ENCODE measurements around the gene CASZ1. TPM values are rescaled to one million over a fixed set of nuclear protein-coding genes. Genes with fewer than 3 reads are reported as not detected.
A peak's percentile ranks its signal among the peaks of the same experiment; 100 is the strongest.

Gene CASZ1
- total RNA-seq, 4 donors from 2014 or later, result 39.1 to 215 (median 115) TPM

- in situ Hi-C loops (cut with MboI; ENCODE audit: low pct_ligation_motif_present in 1 of 4, low pct_unique_long_range_greater_than_20kb in 1 of 4, low sequenced_read_pairs in 3 of 4) (no loop called here), intact Hi-C loops (cut with DNase I; ENCODE audit: low total_unique reads) (loop anchor here (5.0 kb wide), 1 partner anchor 44 kb away; no protein-coding TSS in a partner anchor)
- no peaks in the 10 kb centered on the region for H3K27me3 ChIP-seq
- TF ChIP-seq POLR2AphosphoS5 (IDR thresholded peaks at IDR 0.05), result no peak
- TF ChIP-seq EP300 (IDR thresholded peaks at IDR 0.05; ENCODE audit: low read depth), result no peak
- TF ChIP-seq POLR2A (IDR thresholded peaks at IDR 0.05), result no peak
- TF ChIP-seq, protein P1, sequence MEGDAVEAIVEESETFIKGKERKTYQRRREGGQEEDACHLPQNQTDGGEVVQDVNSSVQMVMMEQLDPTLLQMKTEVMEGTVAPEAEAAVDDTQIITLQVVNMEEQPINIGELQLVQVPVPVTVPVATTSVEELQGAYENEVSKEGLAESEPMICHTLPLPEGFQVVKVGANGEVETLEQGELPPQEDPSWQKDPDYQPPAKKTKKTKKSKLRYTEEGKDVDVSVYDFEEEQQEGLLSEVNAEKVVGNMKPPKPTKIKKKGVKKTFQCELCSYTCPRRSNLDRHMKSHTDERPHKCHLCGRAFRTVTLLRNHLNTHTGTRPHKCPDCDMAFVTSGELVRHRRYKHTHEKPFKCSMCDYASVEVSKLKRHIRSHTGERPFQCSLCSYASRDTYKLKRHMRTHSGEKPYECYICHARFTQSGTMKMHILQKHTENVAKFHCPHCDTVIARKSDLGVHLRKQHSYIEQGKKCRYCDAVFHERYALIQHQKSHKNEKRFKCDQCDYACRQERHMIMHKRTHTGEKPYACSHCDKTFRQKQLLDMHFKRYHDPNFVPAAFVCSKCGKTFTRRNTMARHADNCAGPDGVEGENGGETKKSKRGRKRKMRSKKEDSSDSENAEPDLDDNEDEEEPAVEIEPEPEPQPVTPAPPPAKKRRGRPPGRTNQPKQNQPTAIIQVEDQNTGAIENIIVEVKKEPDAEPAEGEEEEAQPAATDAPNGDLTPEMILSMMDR (IDR thresholded peaks at IDR 0.05), result no peak
- no peak for DNase-seq
- no peak overlapping the region for H3K27ac ChIP-seq
- no peaks in the 10 kb centered on the region for H3K9me3 ChIP-seq
- H3K4me1 ChIP-seq, result peaks cover 0 to 11% (median 5%) of the 10 kb centered on the region in 4 donors
- 87% methylated on average over 15 of the region's 17 CpGs; no CpG with 5 or more reads in 1 of the 2 donors for WGBS, 2 donors (ENCODE audit: low coverage in 1 of 2)
- H3K4me3 ChIP-seq, result no peak overlapping the region
- H3K36me3 ChIP-seq, result peaks cover 0 to 5% (median 0%) of the 10 kb centered on the region in 4 donors
These were observed 152.7 kb downstream of the CASZ1 start for GRCh38 chr1:10643607-10644306.

GRCh38 chr1:10642403-10643080, 153.9 kb downstream of the CASZ1 start:
- no peaks in the 10 kb centered on the region for H3K27me3 ChIP-seq
- 87 to 88% methylated on average over 17 to 19 of the region's 31 CpGs for WGBS, 2 donors (ENCODE audit: low coverage in 1 of 2)
- H3K36me3 ChIP-seq, result peaks cover 0 to 5% (median 0%) of the 10 kb centered on the region in 4 donors
- H3K9me3 ChIP-seq, result no peaks in the 10 kb centered on the region
- intact Hi-C loops (cut with DNase I; ENCODE audit: low total_unique reads), result loop anchor here (5.0 kb wide), 1 partner anchor 45 kb away; no protein-coding TSS in a partner anchor
- peak overlapping the region in 2 of 4 donors; percentile 5 to 79 for H3K27ac ChIP-seq
- DNase-seq, result no peak
- H3K4me1 ChIP-seq, result peaks cover 0 to 20% (median 11%) of the 10 kb centered on the region in 4 donors
- TF ChIP-seq, protein P1 (IDR thresholded peaks at IDR 0.05), result no peak
- no peak for TF ChIP-seq POLR2AphosphoS5 (IDR thresholded peaks at IDR 0.05)
- no peak for TF ChIP-seq EP300 (IDR thresholded peaks at IDR 0.05; ENCODE audit: low read depth)
- TF ChIP-seq POLR2A (IDR thresholded peaks at IDR 0.05), result no peak
- in situ Hi-C loops (cut with MboI; ENCODE audit: low pct_ligation_motif_present in 1 of 4, low pct_unique_long_range_greater_than_20kb in 1 of 4, low sequenced_read_pairs in 3 of 4), result no loop called here
- H3K4me3 ChIP-seq, result no peak overlapping the region

DNA sequence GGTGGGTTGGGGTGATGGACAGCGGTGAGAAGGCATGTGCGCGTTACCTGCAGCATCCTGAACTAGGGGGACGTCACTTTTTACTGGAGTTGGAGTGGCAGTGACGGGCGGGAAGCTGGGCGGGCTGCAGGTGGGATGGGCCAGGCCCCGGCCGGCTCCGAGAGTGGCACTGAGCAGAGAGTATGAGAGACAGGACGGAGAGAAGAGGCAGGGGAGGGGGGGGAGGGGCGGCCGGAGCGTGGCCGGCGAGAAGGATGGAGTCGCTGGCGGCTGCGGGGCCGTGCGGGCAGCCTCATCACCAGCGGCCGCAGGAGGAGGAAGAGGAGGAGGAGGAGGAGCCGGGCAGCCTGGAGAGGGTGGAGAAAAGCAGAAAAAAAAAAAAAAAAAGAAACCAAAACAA, 154.5 kb downstream of the CASZ1 start:
- Histone ChIP-seq H3K4me1 (peaks cover 0 to 23% (median 11%) of the 10 kb centered on the region in 4 donors), H3K9me3 (no peaks in the 10 kb centered on the region), H3K4me3 (no peak overlapping the region), H3K36me3 (peaks cover 0 to 5% (median 0%) of the 10 kb centered on the region in 4 donors), H3K27ac (peak overlapping the region in 3 of 4 donors; percentile 51 to 79 (median 63)), H3K27me3 (no peaks in the 10 kb centered on the region)
- TF ChIP-seq, protein P1 (IDR thresholded peaks at IDR 0.05), result no peak
- no peak for TF ChIP-seq EP300 (IDR thresholded peaks at IDR 0.05; ENCODE audit: low read depth)
- no peak for TF ChIP-seq POLR2AphosphoS5 (IDR thresholded peaks at IDR 0.05)
- no peak for TF ChIP-seq POLR2A (IDR thresholded peaks at IDR 0.05)
- intact Hi-C loops (cut with DNase I; ENCODE audit: low total_unique reads), result loop anchor here (5.0 kb wide), 1 partner anchor 45 kb away; no protein-coding TSS in a partner anchor
- 62 to 81% methylated on average over 15 to 24 of the region's 24 CpGs for WGBS, 2 donors (ENCODE audit: low coverage in 1 of 2)
- in situ Hi-C loops (cut with MboI; ENCODE audit: low pct_ligation_motif_present in 1 of 4, low pct_unique_long_range_greater_than_20kb in 1 of 4, low sequenced_read_pairs in 3 of 4), result no loop called here
- DNase-seq, result no peak
